Fibroblast of pulmonary artery (primary cell): Measurements from ENCODE around the gene ABCB6.
A peak's percentile ranks its signal among the peaks of the same experiment; 100 is the strongest.

Source experiments
- DNase-seq: peaks from one replicate; pipeline ENCODE4 v3.0.0-alpha.2; 2010; ENCODE audit warnings: low read depth
- H3K4me3 ChIP-seq: replicated peaks from 2 replicates; pipeline ENCODE4 v1.5.1; 2011; ENCODE audit warnings: low read depth, mild to moderate bottlenecking, control low read depth, low read length, moderate library complexity
- CTCF ChIP-seq: IDR thresholded peaks from 2 replicates; pipeline ENCODE4 v1.5.1; 2011; ENCODE audit warnings: mild to moderate bottlenecking, control low read depth, low read length, inconsistent platforms; ENCODE audit errors: missing control alignments

ABCB6 gene

GRCh38 chr2:219171231-219171651 lies 47.5 kb downstream of the ABCB6 start:
- H3K4me3 ChIP-seq, result no peak overlapping the region
- peak; percentile 89 for DNase-seq
- peak; percentile 81 for TF ChIP-seq CTCF

GRCh38 chr2:219169930-219170654 lies 48.7 kb downstream of the ABCB6 start, which contains the start of gene SLC23A3:
SLC23A3 (minus strand) TSS chr2:219170029; CDS start chr2:219169984, 45 bp downstream.
- DNase-seq, result no peak
- no peak within 1 kb of the TSS for H3K4me3 ChIP-seq
- TF ChIP-seq CTCF, result no peak

- no peak for TF ChIP-seq CTCF
- H3K4me3 ChIP-seq, result no peak overlapping the region
- DNase-seq, result no peak
Measured at GRCh38 chr2:219168932-219169331, 49.8 kb downstream of the ABCB6 start.

- DNase-seq, result no peak
- TF ChIP-seq CTCF, result no peak
- H3K4me3 ChIP-seq, result no peak overlapping the region
Measured at GRCh38 chr2:219168526-219168925, 50.2 kb downstream of the ABCB6 start.

- TF ChIP-seq CTCF, result no peak
- H3K4me3 ChIP-seq, result no peak overlapping the region
- DNase-seq, result no peak
Measured at GRCh38 chr2:219167997-219168396, 50.8 kb downstream of the ABCB6 start.

GRCh38 chr2:219165058-219165911 lies 53.5 kb downstream of the ABCB6 start:
- DNase-seq, result no peak
- no peak for TF ChIP-seq CTCF
- H3K4me3 ChIP-seq, result no peak overlapping the region
